NCI-H187 (cell line): ENCODE results near the gene ZNF789.

Experiments
- DNase-seq, 2 experiments: peaks; one replicate each; lab custom pipeline; 2025; lab: John Stamatoyannopoulos, UW

Gene ZNF789

DNA sequence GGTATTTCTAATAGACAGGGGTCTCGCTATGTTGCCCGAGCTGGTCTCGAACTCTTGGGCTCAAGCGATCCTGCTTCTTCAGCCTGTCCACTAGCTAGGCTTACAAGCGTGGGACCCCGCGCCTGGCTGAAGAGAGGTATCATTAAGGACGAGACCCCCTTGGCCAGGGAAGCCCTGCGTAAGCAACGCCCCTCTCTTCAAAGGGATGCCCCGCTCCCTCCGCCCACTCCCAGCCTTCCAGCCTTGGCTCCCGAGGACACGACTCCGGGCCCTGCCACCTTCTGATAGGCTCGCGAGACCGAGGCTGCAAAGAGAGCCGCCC, 31.6 kb downstream of the ZNF789 start:
- DNase-seq, result peak in 1 of 2 experiments; percentile 93

DNA sequence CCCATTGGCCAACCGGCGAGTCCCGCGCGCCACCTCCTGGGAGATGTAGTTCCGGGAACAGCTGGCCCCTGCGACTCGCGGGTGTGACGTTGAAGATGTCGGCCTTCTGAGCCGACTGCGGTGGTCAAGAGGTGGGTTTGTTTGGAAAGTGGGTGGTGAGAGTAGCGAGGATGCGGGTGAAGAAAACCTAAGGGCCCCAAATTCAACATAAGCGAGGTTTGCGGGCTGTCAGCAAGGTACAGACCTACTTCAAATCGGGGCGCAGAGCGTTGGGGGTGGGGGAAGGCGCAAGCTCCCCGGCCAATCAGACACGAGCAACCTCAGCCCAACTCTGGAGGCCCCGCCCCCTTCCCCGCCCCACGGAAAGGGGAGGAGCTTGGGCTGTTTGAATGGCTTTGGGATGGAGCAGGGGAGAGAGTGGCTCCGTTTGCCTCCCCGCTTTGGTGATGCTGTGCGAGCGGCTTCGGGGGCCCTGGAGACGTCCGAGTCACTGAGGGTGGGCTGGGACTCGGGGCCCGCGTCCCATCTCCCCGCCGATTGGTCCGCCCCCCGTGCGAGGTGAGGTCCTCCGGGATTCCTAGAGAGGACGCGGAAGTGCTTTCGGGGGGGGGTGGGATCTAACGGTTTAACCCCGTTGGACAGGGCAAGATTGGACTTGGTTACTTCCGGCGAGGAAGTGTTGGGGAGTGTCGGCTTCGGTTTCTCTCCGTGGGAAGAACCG, 32.1 kb downstream of the ZNF789 start, which contains the start of gene ZKSCAN5:
Gene ZKSCAN5, plus strand, starts transcription at position 60 of the 721 bp plus-strand sequence. CDS start 1,383 bp downstream, outside the sequence.
- DNase-seq, result peak; percentile 95 to 99

DNA sequence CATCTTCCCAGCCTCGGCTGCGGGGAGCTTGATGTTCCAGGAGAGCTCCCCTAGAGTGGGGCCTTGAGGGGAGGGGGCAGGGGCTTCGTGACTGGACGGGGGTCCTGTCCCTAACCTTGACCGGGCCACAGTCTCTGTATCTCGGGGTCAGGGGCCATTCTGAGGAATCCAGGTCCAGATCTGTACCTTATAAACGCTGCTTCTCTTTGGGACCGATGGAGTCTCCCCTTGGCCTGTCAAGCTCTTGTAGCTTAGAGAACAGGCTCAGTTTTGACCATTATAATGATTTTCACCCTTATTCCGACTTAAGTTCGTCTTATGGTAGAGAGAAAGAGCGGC, 32.6 kb downstream of the ZNF789 start:
- DNase-seq, result no peak

DNA sequence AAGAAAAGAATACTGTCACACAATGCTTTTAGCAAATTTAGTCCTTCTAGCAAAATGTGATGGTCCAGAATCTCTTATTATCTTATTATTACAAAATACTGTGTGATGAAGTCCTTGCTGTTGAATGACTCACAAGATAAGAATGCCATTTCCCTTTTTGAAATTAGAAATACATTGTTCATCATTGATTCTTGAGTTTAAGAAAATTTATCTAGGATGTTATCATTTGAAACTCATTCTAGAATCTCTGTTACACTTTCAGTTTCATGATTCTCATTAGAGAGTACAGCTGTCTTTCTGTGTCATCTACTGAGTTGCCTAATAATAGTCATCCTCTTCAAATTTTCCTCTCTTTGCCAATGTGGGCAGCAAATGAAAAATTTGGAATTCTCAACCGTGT, 41.4 kb downstream of the ZNF789 start:
- DNase-seq, result no peak

DNA sequence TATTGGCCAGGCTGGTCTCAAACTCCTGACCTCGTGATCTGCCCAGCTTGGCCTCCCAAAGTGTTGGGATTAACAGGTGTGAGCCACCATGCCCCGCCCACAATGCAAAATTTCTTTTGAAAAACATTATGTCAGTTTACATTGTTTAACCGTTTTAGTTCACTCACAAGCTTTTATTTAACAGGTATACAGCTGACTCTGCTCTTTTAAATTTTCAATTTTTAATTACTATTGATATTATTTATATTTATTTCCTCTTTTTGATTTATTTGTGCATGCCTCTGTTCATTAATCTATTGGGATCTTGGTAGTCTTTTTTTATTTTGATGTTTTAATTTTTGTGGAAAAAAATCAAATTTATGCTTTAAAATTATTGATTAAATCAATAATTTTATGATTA, 48.7 kb downstream of the ZNF789 start:
- DNase-seq, result no peak

DNA sequence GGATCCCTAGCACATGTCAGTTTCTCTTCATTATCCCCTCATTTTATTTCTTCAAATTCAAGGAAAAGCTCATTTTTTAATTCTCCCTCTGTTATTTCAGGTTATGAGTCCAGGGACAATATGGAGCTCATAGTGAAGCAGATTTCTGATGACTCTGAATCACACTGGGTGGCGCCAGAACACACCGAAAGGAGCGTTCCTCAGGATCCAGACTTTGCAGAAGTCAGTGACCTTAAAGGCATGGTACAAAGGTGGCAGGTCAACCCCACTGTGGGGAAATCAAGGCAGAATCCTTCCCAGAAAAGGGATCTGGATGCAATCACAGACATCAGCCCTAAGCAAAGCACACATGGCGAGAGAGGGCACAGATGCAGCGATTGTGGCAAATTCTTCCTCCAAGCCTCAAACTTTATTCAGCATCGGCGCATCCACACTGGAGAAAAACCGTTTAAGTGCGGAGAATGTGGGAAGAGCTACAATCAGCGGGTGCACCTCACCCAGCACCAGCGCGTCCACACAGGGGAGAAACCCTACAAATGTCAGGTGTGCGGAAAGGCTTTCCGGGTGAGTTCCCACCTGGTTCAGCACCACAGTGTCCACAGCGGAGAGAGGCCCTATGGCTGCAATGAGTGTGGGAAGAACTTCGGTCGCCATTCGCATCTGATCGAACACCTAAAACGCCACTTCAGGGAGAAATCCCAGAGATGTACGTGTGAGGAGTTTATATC, 53.2 kb downstream of the ZNF789 start:
- DNase-seq, result no peak

DNA sequence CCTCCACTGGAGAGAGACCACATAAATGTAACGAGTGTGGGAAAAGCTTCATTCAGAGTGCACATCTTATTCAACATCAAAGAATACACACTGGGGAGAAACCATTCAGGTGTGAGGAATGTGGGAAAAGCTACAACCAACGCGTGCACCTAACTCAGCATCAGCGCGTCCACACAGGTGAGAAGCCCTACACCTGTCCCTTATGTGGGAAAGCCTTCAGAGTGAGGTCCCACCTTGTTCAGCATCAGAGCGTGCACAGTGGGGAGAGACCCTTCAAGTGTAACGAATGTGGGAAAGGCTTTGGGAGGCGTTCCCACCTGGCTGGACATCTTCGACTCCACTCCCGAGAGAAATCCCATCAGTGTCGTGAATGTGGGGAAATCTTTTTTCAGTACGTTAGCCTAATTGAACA, 58.7 kb downstream of the ZNF789 start:
- no peak for DNase-seq

DNA sequence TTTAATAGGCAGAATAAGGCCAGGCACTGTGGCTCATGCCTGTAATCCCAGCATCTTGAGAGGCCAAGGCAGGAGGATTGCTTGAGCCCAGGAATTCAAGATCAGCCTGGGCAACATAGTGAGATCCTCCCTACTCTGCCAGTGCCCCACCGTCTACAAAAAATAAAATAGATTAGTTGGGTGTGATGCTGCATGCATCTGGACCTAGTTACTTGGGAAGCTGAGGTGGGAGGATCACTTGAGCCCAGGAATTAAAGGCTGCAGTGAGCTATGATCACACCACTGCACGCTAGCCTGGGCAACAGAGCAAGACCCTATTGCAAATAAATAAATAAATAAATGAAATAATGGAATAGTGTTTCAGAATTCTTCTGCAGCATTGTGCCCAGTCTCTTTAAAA, 63.0 kb downstream of the ZNF789 start:
- no peak for DNase-seq
